Keratinocyte (primary cell): Measurements from ENCODE around the gene CNTF.

Source experiments
- CTCF ChIP-seq, 3 experiments: IDR thresholded peaks in 1 of 3; conservative IDR thresholded peaks in 1 of 3; optimal IDR thresholded peaks in 1 of 3; 2 replicates in 2 of 3; 3 replicates in 1 of 3; pipeline versions ENCODE3 to v1.5.1; 2011; ENCODE audit warnings: low read length in 3 of 3, mild to moderate bottlenecking in 3 of 3, moderate library complexity in 2 of 3, control low read depth in 1 of 3, inconsistent platforms in 1 of 3; ENCODE audit not compliant: insufficient read depth in 2 of 3; ENCODE audit errors: extremely low read depth in 1 of 3
- EZH2 ChIP-seq: IDR thresholded peaks from one replicate; pipeline ENCODE4 v1.6.1; 2012; ENCODE audit warnings: inconsistent platforms, mild to moderate bottlenecking, low read length, moderate library complexity

- TF ChIP-seq CTCF (optimal IDR thresholded peaks at IDR 0.05 in 1 of 3, IDR thresholded peaks at IDR 0.05 in 1 of 3, conservative IDR thresholded peaks at IDR 0.05 in 1 of 3; ENCODE audit: extremely low read depth in 1 of 3, insufficient read depth in 2 of 3, low read length in 3 of 3) (no peak), EZH2 (no peak)
Measured at GRCh38 chr11:58597486-58598144, 24.9 kb upstream of the CNTF start.
